Uterine smooth muscle cell (primary cell): Measurements from ENCODE around the gene ALDH2. TPM values are rescaled to one million over a fixed set of nuclear protein-coding genes. Genes with fewer than 3 reads are reported as not detected.

Experiments used
- total RNA-seq: library from RNA; depleted of rRNA; stranded (reverse); fragments of >200 nt; gene quantifications from 2 replicates; pipeline ENCODE4 v1.2.3, GENCODE V29; 2014

Gene ALDH2
- 23.8 and 47.7 TPM in 2 replicates for total RNA-seq

DNA sequence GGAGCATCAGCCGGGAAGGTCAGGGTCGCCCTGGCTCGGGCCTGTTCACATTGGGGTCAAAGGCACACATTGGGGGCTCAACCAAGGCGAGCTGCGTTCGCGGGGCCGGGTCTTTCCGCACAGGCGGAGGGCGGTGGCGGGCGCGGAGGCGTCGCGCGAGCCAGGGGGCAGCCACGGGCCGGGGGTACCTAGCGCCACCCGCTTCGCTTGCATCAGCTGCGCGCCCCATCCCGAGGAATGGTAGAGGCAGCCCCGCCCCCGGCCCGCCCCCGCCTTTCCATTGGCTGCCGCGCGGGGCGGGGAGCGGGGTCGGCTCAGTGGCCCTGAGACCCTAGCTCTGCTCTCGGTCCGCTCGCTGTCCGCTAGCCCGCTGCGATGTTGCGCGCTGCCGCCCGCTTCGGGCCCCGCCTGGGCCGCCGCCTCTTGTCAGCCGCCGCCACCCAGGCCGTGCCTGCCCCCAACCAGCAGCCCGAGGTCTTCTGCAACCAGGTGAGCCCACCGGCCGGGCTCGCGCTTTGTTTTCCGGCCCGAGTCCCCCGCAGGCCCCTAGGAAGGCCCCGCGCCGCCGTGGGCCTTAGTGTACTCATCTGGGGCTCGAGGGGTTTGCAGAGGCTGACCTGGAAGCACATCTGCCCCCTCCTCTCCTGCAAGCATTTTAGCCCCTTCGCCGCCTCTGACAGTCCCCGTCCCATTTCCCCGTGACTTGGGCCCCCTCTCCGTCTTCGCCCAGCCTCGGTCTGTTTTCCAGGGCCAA, at the start of gene ALDH2:
TSS of gene ALDH2 (plus strand) at position 326 of the 754 bp plus-strand sequence. CDS start at position 376, 50 bp downstream.

DNA sequence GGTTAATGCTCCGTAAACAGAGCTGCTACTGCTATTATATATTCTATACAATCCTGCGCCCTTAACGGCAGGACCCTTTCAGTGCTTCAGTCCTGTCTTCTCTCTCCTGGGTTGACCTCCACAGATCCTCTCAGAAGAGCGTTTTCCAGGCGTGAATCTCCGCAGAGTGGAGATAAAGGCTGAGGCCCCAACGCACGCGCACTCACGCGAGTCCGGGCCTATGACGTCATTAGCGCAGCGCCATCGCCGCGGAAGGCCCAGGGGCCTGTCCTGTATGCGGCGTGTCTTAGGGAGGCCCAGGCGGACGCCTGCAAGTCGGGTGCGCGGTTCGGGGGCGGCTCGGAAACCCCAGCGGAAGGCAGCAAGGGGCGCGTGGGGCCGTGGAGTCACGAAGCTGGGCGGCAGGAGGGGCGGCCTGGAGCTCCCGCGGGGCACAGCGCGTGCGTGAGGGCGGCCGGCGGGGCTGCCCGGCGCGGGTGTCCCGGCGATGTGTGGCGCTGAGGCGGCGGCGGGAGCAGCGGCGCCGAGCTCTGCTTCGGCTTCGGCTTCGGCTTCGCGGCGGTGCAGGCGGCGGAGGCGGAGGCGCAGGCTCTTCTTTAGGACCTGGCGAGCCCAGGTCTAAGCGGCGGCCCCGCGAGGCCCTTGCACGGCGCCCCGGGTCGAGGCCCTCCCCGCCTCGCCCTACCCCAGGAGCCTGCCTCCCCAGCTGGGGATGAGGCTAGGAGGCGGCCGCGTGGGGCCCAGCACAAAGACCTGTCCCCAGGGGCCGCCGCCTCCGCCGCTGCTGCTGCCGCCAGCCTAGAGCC, 75.2 kb downstream of the ALDH2 start, which contains the start of gene MAPKAPK5:
TSS of gene MAPKAPK5 (plus strand) at position 479 of the 806 bp plus-strand sequence. CDS start 506 bp downstream, outside the sequence.

Other genes with a start within 250 kb of the ALDH2 start
- gene ATXN2, start 167.6 kb upstream of the ALDH2 start, total RNA-seq, result 31.7 and 33.9 TPM in 2 replicates
- 18.0 and 19.4 TPM in 2 replicates for gene BRAP, start 81.0 kb upstream of the ALDH2 start, total RNA-seq
- 16.3 and 18.4 TPM in 2 replicates for gene ACAD10, start 80.9 kb upstream of the ALDH2 start, total RNA-seq
- gene MAPKAPK5, start 75.3 kb downstream of the ALDH2 start, total RNA-seq, result 38.5 and 41.4 TPM in 2 replicates
- gene TMEM116, start 246.2 kb downstream of the ALDH2 start, total RNA-seq, result 11.2 and 14.9 TPM in 2 replicates
- 65.2 and 122 TPM in 2 replicates for gene ERP29, start 246.5 kb downstream of the ALDH2 start, total RNA-seq